Erythroblast (primary cell): Measurements from ENCODE around the gene ATRX.

Experiments
- GATA1 ChIP-seq: IDR thresholded peaks from 2 replicates; pipeline ENCODE4 v1.6.1; 2011; ENCODE audit warnings: low read depth, mild to moderate bottlenecking, control low read depth, low read length, moderate library complexity
- POLR2A ChIP-seq: IDR thresholded peaks from 2 replicates; pipeline ENCODE4 v1.6.1; 2011; ENCODE audit warnings: mild to moderate bottlenecking, low read length

DNA sequence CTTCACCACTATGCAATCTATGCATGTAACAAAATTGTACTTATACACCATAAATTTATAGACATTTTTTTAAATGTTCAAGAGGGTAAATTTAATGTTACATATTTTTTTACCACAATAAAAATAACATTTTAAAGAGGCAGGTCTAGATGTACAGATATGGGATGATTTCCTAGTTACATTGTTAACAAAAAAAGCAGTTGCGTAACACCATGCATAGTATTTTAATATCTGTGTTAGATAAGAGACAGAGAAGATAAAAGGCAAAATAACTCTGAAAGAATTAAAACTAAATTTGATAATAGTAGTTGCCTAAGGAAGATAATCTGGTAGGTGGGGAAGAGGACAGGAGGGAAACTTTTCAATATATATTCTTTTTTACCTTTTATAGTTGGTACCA lies 9.1 kb upstream of the ATRX start:
- no peak for TF ChIP-seq POLR2A
- TF ChIP-seq GATA1 = no peak
